NCI-H446 treated with DMSO at 0.1 percent for 48 hours (cell line): ENCODE data around the gene MSL2.
"Not testable (repeated sequence)": the region's sequence is repeated elsewhere in the genome, so short reads cannot be mapped to it uniquely, and the experiment has no call there.

Source experiments
- DNase-seq: peaks from one replicate; lab custom pipeline; 2025; lab: John Stamatoyannopoulos, UW

MSL2 gene

DNA sequence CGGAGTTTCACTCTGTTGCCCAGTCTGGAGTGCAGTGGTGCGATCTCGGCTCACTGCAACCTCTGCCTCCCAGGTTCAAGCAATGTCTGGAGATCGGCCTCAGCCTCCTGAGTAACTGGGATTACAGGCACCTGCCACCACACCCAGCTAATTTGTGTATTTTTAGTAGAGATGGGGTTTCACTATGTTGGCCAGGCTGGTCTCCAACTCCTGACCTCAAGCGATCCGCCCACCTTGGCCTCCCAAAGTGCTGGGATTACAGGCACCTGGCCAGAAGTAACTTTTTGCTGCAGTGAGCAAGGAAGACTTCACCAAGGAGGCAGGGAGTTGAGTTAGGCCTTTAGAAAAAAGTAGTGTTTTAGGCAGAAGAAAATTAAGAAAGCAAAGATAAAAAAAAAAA, 3.9 kb downstream of the MSL2 start:
- DNase-seq = not testable (repeated sequence)

DNA sequence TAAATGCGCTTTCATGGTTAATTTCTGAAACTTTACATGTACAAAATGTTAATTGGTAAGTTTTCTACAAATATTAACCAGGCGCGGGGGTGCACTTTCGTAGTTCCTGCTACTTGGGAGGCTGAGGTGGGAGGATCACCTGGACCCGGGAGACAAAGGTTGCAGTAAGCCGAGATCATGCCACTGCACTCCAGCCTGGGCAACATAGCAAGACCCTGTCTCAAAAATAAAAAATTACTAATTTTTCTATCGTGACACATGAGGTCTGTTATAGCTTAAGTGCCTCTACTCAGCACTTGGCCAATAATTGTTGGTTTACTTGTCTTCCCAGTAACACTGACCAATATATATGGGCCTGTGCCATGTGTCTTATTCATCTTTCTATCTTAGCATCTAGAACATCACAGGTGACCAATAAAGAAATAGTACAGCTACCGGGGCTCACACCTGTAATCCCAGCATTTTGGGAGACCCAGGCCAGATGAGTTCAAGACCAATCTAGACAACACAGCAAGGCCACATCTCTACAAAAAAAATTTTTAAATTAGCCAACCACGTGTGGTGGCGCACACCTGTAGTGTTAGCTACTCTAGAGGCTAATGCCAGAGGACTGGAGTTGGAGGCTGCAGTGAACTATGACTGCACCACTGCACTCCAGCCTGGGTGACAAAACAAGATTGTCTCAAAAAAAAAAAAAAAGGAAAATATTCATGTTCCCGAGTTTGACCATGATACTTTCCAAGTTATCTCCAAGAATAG, 6.1 kb downstream of the MSL2 start:
- DNase-seq = no peak

DNA sequence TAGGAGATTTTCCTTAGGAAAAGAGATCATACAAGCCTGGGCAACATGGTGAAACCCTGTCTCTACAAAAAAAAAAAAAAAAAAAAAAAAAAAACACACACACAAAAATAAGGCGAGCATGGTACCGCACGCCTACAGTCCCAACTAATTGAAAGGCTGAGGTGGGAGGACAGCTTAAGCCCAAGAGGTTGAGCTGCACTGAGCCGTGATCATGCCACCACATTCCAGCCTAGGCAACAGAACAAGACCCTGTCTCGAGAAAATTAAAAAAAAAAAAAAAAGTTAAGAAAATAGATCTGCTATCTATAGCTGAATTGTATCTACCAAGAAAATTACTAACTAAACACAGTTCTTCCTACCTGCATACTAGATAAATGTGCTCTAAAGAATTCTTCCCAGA, 7.1 kb downstream of the MSL2 start:
- no peak for DNase-seq

DNA sequence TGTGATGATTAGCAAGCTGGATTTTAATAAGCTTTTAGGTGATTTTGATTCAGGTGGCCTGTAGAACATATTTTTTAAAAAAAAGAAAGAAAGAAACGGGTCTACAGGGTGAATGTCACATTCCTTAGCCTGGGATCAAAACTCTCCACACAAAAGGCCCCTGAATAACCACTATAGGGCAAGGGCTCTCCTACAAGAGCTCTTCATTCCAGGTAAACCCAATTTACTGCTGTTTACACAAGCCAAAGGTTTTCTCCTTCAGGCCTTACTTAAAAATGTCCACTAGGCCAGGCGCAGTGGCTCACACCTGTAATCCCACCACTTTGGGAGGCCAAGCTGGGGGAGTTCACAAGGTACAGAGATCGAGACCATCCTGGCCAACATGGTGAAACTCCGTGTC, 8.3 kb downstream of the MSL2 start:
- DNase-seq = no peak

DNA sequence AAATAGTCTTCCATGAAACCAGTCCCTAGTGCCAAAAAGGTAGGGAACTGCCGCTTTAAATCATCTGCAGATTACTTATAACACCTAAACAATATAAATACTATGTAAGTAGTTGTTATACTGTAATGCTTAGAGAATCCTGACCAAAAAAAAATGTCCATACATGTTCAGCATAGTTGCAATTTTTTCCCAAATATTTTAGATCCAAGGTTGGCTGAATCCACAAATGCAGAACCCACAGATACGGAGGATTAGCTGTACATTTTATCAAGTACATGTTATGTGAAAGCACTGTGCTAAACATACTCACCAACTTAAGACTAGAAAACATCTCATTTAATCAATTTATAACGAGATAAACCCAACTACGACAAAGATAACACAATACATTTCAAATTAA, 9.3 kb downstream of the MSL2 start:
- DNase-seq = no peak

DNA sequence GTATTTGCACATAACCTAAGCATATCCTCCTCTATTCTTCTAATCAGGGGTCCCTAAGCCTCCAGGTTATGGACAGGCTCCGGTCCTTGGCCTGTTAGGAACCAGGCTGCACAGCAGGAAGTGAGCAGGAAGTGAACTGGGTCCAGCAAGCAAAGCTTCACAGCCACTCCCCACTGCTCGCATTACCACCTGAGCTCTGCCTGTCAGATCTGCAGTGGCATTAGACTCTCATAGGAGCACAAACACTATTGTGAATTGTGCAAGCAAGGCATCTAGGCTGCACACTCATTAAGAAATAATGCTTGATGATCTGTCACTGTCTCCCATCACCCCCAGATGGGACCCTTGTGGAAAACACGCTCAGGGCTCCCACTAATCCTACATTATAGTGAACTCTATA, 9.8 kb downstream of the MSL2 start:
- DNase-seq = no peak

DNA sequence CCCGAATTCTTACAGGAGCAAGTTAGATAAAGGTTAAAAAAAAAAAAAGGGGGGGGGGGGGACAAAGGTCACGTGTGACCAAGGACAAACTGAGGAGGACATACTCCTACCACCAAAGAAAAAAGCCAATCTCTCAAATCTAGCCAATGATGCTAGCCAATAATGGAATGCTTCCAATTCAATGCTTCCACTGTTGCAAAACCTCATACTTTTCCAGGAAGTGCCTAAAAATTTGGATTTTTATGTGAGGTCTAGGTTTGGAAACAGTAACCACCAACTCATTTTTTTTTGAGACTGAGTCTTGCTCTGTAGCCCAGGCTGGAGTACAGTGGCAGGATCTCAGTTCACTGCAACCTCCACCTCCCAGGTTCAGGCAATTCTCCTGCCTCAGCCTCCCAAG, 11.4 kb downstream of the MSL2 start:
- DNase-seq = no peak

DNA sequence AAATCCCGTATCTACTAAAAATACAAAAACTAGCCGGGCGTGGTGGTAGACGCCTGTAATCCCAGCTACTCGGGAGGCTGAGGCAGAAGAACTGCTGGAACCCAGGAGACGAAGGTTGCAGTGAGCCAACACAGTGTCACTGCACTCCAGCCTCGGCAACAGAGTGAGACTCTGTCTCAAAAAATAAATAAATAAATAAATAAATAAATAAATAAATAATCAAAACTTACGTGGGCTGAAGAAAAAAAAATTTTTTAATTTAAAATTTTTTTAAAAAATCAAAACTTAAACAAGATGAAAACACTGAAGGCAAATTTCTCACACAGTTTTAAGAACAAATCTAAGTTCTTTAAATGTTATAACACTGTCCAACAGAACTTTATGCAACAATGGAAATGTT, 14.4 kb downstream of the MSL2 start:
- no peak for DNase-seq

DNA sequence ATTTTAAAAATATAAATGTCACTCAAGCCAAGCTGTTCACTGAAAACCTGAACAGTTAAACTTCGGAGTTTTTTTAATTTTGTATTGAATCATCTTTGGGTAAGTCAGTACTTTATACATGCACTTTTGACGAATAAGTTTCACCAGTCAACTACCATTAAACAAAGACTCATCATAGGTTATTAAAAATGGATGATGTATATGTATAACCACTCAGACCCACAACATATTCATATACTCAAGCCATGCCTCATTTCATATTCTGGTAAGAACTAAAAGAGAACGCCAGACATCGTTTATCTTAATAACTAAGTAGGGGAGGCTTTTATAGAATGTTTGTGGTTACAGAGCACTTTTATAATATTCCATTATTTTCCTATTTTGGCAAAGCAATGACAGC, 18.3 kb downstream of the MSL2 start:
- no peak for DNase-seq

DNA sequence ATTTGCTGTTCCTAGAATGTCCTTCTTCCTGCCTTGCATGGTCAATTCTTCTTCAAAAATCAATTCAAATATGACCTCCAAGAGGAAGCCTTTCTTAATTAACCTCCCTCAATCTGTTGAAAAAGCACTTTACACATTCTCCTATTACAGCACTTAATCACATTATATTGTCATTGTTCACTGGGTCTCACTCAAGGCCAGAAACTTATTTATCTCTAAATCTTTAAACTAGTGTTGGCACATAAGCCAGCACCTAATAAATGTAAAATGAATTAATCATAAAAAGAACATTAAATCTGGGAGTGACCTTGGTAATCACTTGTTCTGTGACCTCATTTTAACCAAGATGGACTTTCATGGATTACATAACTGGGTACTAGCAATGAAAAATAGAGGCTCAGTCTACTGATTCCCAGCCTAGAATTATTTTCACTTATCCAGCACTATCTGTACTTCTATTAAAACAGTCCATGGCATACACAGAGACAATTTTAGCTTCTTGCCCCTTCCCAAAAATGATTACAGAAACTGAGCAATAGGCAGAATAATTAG, 22.1 kb downstream of the MSL2 start:
- DNase-seq = no peak

DNA sequence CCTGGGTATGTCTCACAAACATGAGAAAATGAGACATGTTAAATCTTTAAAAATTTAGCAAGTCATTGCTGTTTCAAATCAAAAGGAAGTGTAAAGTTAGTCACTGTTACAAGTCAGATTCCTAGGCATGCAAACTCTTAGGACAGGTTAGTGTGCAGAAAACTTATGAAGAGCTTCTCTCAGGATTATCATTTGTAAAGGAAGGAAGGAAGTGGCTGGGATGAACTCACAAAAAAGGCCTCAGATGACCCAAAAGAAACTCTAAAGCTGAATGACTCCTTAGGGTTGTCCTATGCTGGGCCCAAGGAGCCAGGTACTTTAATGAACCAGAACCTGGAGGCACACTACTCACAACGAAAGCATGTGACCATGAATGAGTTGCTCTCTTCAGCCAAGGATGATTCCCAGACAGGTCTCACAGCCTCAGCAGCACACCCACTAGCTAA, 25.0 kb downstream of the MSL2 start:
- no peak for DNase-seq

DNA sequence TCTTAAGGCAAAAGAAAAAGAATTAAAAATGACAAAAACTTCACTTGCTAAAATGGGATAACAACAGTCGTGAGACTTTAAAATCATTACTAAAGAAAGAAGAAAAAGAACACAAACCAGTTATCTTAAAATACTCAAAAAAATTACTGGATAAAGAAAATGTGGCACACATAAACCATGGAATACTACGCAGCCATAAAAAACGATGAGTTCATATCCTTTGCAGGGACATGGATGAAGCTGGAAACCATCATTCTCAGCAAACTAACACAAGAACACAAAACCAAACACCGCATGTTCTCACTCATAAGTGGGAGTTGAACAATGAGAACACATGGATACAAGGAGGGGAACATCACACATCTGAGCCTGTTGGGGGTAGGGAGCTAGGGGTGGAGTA, 27.9 kb downstream of the MSL2 start:
- DNase-seq = not testable (repeated sequence)

DNA sequence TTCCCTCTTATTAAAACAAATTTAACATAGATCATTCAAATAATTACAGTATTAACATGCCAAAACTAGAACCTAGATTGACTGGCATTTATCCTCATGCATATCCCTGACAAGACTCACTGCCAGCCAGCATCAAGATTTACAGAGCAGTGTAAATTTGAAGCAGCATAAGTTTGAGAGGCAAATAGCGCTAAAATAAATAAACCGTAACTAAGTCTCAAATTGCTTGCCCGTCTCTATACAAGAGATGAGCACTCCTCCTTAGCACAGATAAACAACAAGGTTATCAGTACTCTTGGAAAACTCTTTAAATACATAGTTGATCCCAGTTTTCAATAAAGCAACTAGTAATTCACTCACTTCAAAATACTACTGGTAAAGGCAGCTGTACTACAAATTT, 29.6 kb downstream of the MSL2 start:
- DNase-seq = no peak

DNA sequence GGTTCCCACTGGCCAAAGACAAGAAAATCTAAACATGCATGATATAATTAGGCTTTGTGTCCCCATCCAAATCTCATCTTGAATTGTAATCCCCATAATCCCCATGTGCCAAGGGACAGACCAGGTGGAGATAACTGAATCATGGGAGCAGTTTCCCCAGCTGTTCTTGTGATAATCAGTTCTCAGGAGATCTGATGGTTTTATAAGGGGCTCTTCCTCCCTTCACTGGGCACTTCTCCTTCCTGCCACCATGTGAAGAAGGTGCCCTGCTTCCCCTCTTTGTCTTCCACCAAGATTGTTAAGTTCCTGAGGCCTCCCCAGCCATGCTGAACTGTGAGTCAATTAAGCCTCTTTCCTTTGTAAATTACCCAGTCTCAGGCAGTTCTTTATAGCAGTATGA, 32.5 kb downstream of the MSL2 start:
- DNase-seq = not testable (repeated sequence)

DNA sequence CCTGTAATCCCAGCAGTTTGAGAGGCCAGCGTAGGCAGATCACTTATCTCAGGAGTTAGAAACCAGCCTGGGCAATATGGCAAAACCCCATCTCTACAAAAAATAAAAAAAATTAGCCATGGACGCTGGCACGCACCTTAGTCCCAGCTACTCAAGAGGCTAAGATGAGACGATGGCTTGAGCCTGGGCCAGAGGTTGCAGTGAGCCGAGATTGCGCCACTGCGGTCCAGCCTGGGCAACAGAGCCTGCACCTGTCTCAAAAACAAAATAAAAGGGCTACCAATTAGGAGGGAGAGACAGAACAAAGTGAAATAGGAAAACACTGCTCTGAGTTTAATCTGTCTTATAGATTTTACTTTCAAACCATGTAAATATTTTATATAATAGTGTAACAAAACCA, 33.8 kb downstream of the MSL2 start:
- no peak for DNase-seq

DNA sequence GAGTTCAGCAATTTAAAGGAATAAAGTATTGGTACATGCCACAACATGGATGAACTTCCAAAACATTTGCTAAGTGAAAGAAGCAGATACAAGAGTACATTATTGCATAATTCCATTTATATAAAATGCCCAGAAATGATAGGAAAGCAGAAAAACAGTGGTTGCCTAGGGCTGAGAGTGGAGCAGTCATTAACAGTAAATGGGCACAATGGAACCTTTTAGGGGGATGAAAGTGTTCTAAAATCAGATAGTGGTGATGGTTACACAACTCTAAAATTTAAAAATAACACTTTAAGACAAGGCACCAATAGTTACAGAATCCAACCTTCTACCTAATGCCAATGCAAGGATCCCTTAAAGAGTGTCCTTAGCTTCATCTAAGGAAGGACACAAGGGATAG, 34.6 kb downstream of the MSL2 start:
- no peak for DNase-seq

DNA sequence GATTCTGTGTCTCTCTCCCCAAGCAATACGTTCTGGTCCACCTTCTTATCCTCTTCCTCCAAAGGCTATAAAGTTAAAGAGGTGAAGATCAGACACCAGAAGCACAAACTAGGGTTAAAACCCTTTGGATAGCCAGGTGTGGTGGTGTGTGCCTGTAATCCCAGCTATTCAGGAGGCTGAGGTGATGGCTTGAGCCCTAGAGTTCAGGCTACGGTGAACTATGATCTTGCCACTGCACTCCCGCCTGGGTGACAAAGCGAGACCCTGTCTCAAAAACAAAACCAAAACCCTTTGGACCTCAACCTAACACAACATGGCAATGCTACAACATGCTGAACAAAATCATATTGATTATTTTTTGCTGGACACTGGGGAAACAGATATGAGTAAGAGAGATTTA, 43.2 kb downstream of the MSL2 start:
- no peak for DNase-seq

DNA sequence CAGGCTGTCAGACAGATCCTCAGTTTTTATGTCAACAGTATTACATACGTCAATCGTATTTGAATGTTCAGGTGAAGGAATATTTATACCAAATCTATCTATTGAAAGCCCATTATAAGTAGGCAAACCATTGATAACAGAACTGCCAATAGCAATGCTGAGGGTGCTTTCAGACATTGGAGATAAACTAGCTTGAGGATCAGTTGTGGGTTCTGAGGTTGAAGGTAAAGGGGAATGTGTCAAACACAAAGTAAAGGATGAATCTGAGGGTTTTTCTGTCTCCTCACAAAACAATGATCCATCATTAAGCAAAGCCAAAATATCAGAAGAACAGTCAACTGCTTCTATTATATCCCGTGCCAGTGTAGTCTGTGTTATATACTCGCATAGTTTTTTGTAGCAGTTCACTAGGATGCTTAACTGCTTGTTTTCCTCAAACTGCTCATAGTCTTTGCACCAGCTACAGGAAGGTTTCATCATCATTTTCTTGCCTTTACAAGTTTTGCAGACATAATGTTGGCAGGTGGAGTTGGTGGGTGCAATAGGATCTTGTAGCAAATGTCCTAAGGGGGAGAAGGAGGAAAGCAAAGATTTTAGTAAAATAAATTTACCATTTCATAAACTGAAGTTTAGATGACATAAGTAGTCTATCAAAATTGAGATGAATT, 43.8 kb downstream of the MSL2 start:
- no peak for DNase-seq

DNA sequence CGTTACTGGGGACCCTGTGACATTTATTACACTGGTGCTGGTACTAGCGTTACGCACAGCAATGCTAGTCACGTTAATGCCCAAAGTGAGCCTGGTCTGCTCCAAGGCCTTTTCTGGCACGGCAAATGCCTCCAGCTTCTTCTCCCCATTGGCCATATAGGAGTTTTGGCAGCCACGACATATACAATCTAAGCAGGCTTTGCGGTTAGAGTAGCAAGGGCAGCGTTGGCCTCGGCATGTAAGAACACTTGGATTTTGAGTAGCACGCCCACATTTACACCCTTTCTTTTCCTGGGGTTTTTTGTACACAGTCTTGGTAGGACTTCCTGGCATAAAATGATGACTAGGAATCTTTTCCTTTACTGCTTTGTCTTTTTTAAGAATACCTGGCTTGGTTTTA, 44.9 kb downstream of the MSL2 start:
- DNase-seq = no peak

DNA sequence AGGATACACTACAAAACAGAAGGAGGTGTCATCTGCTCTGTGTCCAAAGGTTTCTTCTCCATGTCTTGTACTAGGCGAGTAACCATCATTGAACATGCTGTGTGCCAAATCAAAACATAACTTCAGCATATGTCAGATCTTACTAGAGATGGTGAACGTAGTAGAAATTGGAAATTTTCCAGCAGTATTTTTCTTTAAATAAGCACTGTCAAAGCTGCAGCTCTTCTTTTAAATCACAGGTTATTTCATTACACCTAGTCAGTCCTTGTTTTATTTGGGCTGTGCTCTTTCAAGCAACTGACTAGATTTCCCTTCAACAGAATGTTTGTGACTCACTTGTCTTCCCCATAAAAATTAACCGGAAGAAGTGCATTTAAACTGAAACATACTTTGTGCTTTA, 46.5 kb downstream of the MSL2 start:
- peak; percentile 16 for DNase-seq

DNA sequence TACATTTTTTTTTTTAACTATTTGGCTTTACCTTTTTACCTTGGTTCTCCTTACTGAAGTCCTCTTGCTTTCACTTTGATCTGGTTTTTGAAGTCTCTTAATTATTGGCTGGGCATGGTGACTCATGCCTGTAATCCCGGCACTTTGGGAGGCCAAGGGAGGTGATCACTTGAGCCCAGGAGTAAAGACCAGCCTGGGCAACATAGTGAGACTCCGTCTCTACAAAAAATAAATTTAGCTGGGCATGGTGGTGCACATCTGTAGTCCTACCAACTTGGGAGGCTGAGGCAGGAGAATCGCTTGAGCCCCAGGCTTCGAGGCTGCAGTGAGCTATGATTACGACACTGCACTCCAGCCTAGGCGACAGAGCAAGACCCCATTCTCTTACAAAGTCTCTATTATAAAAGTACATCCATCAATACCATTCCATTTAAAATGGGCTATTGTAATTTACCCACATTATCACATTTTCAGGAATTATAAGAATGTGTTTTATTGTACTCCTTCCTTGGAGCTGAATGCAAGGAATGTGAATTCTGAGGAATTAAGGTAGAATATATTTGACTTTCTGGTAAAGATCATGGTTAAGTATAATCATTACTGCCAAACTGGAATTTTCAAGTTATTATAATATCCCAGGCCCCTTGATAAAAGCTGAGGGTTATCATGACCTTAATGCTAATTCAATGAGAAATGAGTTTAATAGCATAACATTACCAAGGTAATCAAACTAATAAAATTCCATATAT, 49.0 kb downstream of the MSL2 start:
- no peak for DNase-seq

DNA sequence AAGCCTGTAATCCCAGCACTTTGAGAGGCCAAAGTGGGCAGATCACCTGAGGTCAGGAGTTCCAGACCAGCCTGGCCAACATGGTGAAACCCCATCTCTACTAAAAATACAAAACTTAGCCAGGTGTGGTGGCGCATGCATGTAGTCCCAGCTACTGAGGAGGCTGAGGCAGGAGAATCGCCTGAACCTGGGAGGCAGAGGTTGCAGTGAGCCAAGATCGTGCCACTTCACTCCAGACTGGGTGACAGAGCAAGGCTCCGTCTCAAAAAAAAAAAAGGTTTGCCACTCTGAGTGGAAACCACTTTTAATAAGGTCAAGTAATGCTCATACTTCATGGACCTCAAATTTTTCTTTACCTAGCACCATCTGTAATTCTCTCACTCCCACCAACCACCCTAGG, 51.7 kb downstream of the MSL2 start:
- DNase-seq = not testable (repeated sequence)

DNA sequence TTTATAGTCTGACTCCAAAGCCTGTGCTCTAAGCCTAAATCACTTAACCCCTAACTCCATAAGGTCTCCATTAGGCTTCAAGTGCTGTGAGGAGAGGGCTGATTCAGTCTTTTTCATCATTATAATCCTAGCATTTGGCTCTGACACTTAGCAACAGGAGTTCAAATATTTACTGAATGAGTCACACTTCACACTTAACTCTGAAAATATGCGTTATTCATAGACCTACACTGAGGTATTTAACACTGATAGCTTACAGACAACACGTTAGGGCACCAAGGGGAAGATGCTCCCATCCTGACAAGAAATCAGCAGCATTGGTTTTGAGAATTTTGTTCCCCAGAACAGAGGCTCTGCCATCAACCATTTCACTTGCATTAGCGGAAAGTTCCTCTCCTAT, 53.5 kb downstream of the MSL2 start:
- DNase-seq = peak; percentile 70
